SK-N-SH treated with all-trans-retinoic acid at 6 μM for 48 hours (cell line): ENCODE data around the gene NFAM1.

Experiments
- ISL1 ChIP-seq: fragments of 250-450 bp; sonication (Bioruptor Pico); IDR thresholded peaks from 2 replicates; pipeline ENCODE4 v2.1.2; 2022; ENCODE audit warnings: mild to moderate bottlenecking, moderate library complexity
- SNAI2 ChIP-seq: fragments of 250-450 bp; sonication (Bioruptor Pico); IDR thresholded peaks from 2 replicates; pipeline ENCODE4 v1.5.0; 2020; ENCODE audit warnings: mild to moderate bottlenecking, moderate library complexity
- TOX ChIP-seq: fragments of 250-450 bp; sonication (Bioruptor Pico); IDR thresholded peaks from 2 replicates; pipeline ENCODE4 v1.8.0; 2021; ENCODE audit warnings: mild to moderate bottlenecking, moderate library complexity, borderline replicate concordance
- ZNF565 ChIP-seq: fragments of 450-650 bp; formaldehyde crosslinking; conservative IDR thresholded peaks from 2 replicates; pipeline ENCODE4 v1.5.0; 2020; ENCODE audit warnings: low read depth, mild to moderate bottlenecking, moderate library complexity

- TF ChIP-seq ISL1: no peak
- TF ChIP-seq TOX (CRISPR knock-in tag): no peak
- TF ChIP-seq ZNF565: no peak
- no peak for TF ChIP-seq SNAI2 (CRISPR knock-in tag)
Observed at GRCh38 chr22:42338479-42338878, 93.7 kb downstream of the NFAM1 start.
